GM06990 (cell line): ENCODE data around the gene MGA.
A peak's percentile ranks its signal among the peaks of the same experiment; 100 is the strongest.

Experiments
- DNase-seq: peaks from one replicate; pipeline ENCODE4 v3.0.0-alpha.2; 2011; ENCODE audit not compliant: insufficient read length; ENCODE audit errors: extremely low read depth
- H3K27me3 ChIP-seq: replicated peaks from 2 replicates; pipeline ENCODE4 v1.6.0; 2011; ENCODE audit warnings: low read length; ENCODE audit not compliant: control insufficient read depth, insufficient read depth
- H3K36me3 ChIP-seq: 2 replicates; pipeline ENCODE4 v1.5.1; 2011; ENCODE audit warnings: low read length; ENCODE audit not compliant: control insufficient read depth, insufficient read depth
- H3K4me3 ChIP-seq: replicated peaks from 2 replicates; pipeline ENCODE4 v1.5.1; 2011; ENCODE audit warnings: low read depth, mild to moderate bottlenecking, control low read depth, low read length
- TF ChIP-seq, protein P1 (sequence below): IDR thresholded peaks from 2 replicates; pipeline ENCODE4 v1.5.1; 2011; ENCODE audit warnings: low read length, control low read depth, mild to moderate bottlenecking, inconsistent platforms; ENCODE audit not compliant: insufficient read depth, poor library complexity, severe bottlenecking

Gene MGA

GRCh38 chr15:41809526-41810220 is 149.5 kb downstream of the MGA start:
- no peak overlapping the region for H3K4me3 ChIP-seq
- H3K36me3 ChIP-seq = peaks cover 3% of the 10 kb centered on the region
- TF ChIP-seq, protein P1, sequence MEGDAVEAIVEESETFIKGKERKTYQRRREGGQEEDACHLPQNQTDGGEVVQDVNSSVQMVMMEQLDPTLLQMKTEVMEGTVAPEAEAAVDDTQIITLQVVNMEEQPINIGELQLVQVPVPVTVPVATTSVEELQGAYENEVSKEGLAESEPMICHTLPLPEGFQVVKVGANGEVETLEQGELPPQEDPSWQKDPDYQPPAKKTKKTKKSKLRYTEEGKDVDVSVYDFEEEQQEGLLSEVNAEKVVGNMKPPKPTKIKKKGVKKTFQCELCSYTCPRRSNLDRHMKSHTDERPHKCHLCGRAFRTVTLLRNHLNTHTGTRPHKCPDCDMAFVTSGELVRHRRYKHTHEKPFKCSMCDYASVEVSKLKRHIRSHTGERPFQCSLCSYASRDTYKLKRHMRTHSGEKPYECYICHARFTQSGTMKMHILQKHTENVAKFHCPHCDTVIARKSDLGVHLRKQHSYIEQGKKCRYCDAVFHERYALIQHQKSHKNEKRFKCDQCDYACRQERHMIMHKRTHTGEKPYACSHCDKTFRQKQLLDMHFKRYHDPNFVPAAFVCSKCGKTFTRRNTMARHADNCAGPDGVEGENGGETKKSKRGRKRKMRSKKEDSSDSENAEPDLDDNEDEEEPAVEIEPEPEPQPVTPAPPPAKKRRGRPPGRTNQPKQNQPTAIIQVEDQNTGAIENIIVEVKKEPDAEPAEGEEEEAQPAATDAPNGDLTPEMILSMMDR = no peak
- H3K27me3 ChIP-seq = no peaks in the 10 kb centered on the region
- no peak for DNase-seq

DNA sequence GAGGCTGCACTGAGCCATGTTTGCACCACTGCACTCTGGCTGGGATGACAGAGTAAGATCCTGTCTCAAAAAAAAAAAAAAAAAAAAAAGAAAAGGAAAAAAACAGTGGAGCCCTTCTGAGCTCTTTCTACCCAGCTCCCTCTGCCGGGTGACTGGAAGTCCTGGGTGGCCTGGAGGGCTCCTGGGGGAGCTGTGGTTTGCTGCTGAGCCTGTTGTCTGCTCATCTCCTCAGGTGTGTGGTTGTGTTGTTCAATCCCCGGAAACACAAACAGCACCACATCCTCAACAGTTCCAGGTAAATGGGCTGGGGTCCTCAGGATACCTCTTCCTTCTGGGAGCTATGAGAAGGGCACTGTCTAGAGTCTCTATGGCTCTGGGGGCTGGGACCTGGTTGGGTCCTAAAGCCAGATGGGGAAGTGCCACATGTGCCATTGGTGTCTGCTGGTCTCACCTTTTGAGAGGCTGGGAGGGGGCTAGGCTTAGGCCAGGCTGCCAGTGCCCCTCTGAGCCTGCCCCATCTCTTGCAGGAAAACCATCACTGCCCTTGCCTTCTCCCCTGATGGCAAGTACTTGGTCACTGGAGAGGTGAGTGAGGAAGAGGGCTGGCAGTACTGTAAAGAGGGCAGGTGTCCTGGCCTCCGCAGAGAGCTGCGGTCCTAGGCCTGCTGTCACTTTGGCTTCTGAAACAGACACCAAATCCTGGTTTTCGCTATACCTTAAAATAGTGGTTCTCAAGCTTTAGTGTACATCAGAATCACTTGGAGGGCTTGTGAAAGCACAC is 150.6 kb downstream of the MGA start:
- Histone ChIP-seq H3K27me3 (no peaks in the 10 kb centered on the region), H3K36me3 (peaks cover 5% of the 10 kb centered on the region), H3K4me3 (no peak overlapping the region)
- DNase-seq = no peak
- TF ChIP-seq, protein P1 = peak; percentile 2

GRCh38 chr15:41811432-41812195 is 151.4 kb downstream of the MGA start:
- no peak overlapping the region for H3K4me3 ChIP-seq
- no peaks in the 10 kb centered on the region for H3K27me3 ChIP-seq
- TF ChIP-seq, protein P1 = peak; percentile 90
- peak; percentile 46 for DNase-seq
- H3K36me3 ChIP-seq = peaks cover 8% of the 10 kb centered on the region

- H3K4me3 ChIP-seq = no peak overlapping the region
- TF ChIP-seq, protein P1 = no peak
- no peaks in the 10 kb centered on the region for H3K27me3 ChIP-seq
- no peak for DNase-seq
- H3K36me3 ChIP-seq = peaks cover 16% of the 10 kb centered on the region
Measured at GRCh38 chr15:41812820-41813375, 152.7 kb downstream of the MGA start.

- DNase-seq = no peak
- TF ChIP-seq, protein P1 = no peak
- Histone ChIP-seq H3K4me3 (no peak overlapping the region), H3K27me3 (no peaks in the 10 kb centered on the region), H3K36me3 (peaks cover 17% of the 10 kb centered on the region)
Measured at GRCh38 chr15:41813426-41813825, 153.2 kb downstream of the MGA start.
